Spleen (tissue), 11 donors: ENCODE data around the gene DNAJC17. TPM values are rescaled to one million over a fixed set of nuclear protein-coding genes. Genes with fewer than 3 reads are reported as not detected.

ENCODE experiments used
- DNase-seq: peaks from one replicate; pipeline ENCODE4 v3.0.0-alpha.2; 2020
- H3K27ac ChIP-seq, 8 donors: fragments of 200-600 bp; sonication (generic) in 7 of 8; 1 replicate in 4 of 8; 2 replicates in 4 of 8; pipeline versions ENCODE4 v1.5.0 to v1.8.0; 2016 to 2021; ENCODE audit warnings: inconsistent platforms in 4 of 8, mild to moderate bottlenecking in 4 of 8, moderate library complexity in 1 of 8
- H3K27me3 ChIP-seq, 7 donors: fragments of 200-600 bp; sonication (generic) in 6 of 7; replicated peaks in 1 of 7; 1 replicate in 4 of 7; 2 replicates in 3 of 7; pipeline versions ENCODE4 v1.5.0 to v1.8.0; 2016 to 2021; ENCODE audit warnings: inconsistent platforms in 3 of 7, mild to moderate bottlenecking in 1 of 7
- H3K36me3 ChIP-seq, 6 donors: fragments of 200-600 bp; sonication (generic) in 5 of 6; 1 replicate in 4 of 6; 2 replicates in 2 of 6; pipeline versions ENCODE4 v1.5.0 to v1.8.0; 2016 to 2021; ENCODE audit warnings: inconsistent platforms in 2 of 6
- H3K4me1 ChIP-seq, 6 donors: fragments of 200-600 bp; sonication (generic) in 5 of 6; 1 replicate in 3 of 6; 2 replicates in 3 of 6; pipeline versions ENCODE4 v1.5.0 to v1.8.0; 2016 to 2021; ENCODE audit warnings: inconsistent platforms in 3 of 6
- H3K4me3 ChIP-seq, 8 donors: fragments of 200-600 bp; sonication (generic) in 7 of 8; 1 replicate in 4 of 8; 2 replicates in 4 of 8; pipeline versions ENCODE4 v1.5.0 to v1.8.0; 2016 to 2021; ENCODE audit warnings: inconsistent platforms in 4 of 8, mild to moderate bottlenecking in 4 of 8, moderate library complexity in 2 of 8
- H3K9me3 ChIP-seq, 8 donors: fragments of 200-600 bp; sonication (generic) in 7 of 8; 1 replicate in 4 of 8; 2 replicates in 4 of 8; pipeline versions ENCODE4 v1.5.0 to v1.8.0; 2016 to 2021; ENCODE audit warnings: inconsistent platforms in 4 of 8
- CTCF ChIP-seq, 11 experiments: fragments of 200-600 bp in 7 of 11; fragments of 450-650 bp in 4 of 11; sonication (generic) in 4 of 11; IDR thresholded peaks in 8 of 11; conservative IDR thresholded peaks in 3 of 11; 1 replicate in 7 of 11; 2 replicates in 4 of 11; pipeline versions ENCODE4 v1.4.0 to v1.8.0; 2016 to 2021; ENCODE audit warnings: antibody characterized with exemption in 11 of 11, inconsistent platforms in 4 of 11, mild to moderate bottlenecking in 1 of 11
- POLR2A ChIP-seq, 3 donors: fragments of 450-650 bp; IDR thresholded peaks; one replicate each; pipeline ENCODE4 v1.5.1; 2017; ENCODE audit warnings: antibody characterized with exemption in 3 of 3, mild to moderate bottlenecking in 1 of 3
- POLR2AphosphoS5 ChIP-seq, 3 donors: sonication (generic); formaldehyde crosslinking; IDR thresholded peaks; one replicate each; pipeline ENCODE4 v1.5.1; 2017; ENCODE audit warnings: antibody characterized with exemption in 3 of 3
- WGBS, 5 donors: extraction: QIAGEN DNeasy Blood & Tissue Kit in 3 of 5; methylation state at CpG; one replicate each; pipeline versions ENCODE4 v1.1.5 to v1.1.7; 2013 to 2018; 5-methylcytosine and 5-hydroxymethylcytosine counted together
- intact Hi-C: fragments of 100-400 bp; cut with DNase I; formaldehyde crosslinking; loops from one replicate; pipeline ENCODE4 v1.15.0; 2023; ENCODE audit warnings: low total_unique reads
- polyA plus RNA-seq, 3 donors: library from polyadenylated mRNA; stranded (reverse); fragments of 200-250 nt; gene quantifications; one replicate each; pipeline ENCODE4 v1.2.1, GENCODE V29; 2013
- total RNA-seq, 7 donors: library from RNA; depleted of rRNA in 3 of 7; stranded (reverse); fragments of >200 nt in 3 of 7; fragmentation: NEBNext Ultra II Directional in 4 of 7; extraction: Animal tissue kit (Norgen Biotek cat#: 25700) in 4 of 7; gene quantifications; one replicate each; pipeline versions ENCODE4 v1.1.0 to v1.2.1, GENCODE V29; 2016 to 2021
- donor health status: healthy with polysubstance abuse.
- donor health status: DM: no; HTN: no; CAD: no; lungs with moderate emphysema.
- donor health status: DM: no; HTN: no; CAD: no.
- donor health status: Bipolar disorder and iron deficiency.
- donor health status: healthy.
- donor health status: DM: no; HTN: no; CAD: no.
- donor health status: DM: yes; HTN: yes; CAD: no.

The DNAJC17 gene
- total and polyA plus RNA-seq, 10 donors, result 16.2 to 61.5 (median 44.7) TPM

DNA sequence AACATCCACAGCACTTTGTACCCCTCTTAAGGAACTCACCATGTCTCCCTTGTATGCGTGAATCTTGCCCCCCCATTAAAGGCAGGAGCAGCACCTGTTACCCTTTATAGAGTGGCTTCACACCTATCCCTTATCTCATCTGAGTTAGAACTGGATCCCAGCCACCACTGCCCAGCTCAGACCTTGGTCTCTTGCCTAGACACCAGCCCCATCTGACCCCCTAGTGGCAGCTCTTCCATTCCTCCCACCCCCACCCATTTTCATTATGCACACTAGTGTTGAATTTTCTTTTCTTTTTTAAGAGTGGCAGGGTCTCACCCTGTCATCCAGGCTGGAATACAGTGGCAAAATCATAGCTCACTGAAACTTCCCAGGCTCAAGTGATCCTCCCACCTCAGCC, 3.6 kb downstream of the DNAJC17 start:
- Histone ChIP-seq H3K4me1 (peaks cover 12 to 49% (median 39%) of the 10 kb centered on the region in 6 donors), H3K27ac (no peak overlapping the region), H3K27me3 (no peaks in the 10 kb centered on the region), H3K9me3 (no peaks in the 10 kb centered on the region), H3K36me3 (peaks cover 0 to 45% (median 3%) of the 10 kb centered on the region in 6 donors), H3K4me3 (no peak overlapping the region)
- no peak for DNase-seq
- intact Hi-C loops, result no loop called here
- TF ChIP-seq POLR2AphosphoS5 (IDR thresholded peaks at IDR 0.05), result no peak
- TF ChIP-seq POLR2A (IDR thresholded peaks at IDR 0.05), result no peak
- no peak for TF ChIP-seq CTCF (IDR thresholded peaks at IDR 0.05 in 8 of 11, conservative IDR thresholded peaks at IDR 0.05 in 3 of 11)
- WGBS, 5 donors, result 87 to 100% (median 95%) methylated on average over 1 of the region's 1 CpG

DNA sequence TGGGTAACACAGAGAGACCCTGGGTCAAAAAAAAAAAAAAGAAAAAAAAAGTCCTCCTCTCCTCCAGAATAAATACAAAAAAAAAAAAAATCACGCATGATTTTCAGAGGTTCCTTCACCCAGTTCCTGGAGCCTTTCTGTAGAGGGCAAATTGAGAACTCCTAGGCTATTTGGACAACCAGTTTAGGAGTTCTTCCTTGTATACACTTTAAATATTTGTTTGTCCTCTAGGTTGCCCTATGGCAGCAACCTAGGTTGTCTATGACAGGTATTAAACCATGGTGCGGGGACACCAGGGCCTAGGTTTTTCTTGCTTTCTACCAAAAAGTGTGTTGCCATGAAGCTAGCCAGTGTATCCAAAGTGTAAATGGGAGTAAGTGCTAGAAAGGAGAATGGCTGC, 4.2 kb downstream of the DNAJC17 start:
- peaks cover 11 to 43% (median 33%) of the 10 kb centered on the region in 6 donors for H3K4me1 ChIP-seq
- no peak overlapping the region for H3K27ac ChIP-seq
- TF ChIP-seq POLR2A (IDR thresholded peaks at IDR 0.05), result no peak
- TF ChIP-seq POLR2AphosphoS5 (IDR thresholded peaks at IDR 0.05), result no peak
- TF ChIP-seq CTCF (IDR thresholded peaks at IDR 0.05 in 8 of 11, conservative IDR thresholded peaks at IDR 0.05 in 3 of 11), result no peak
- H3K4me3 ChIP-seq, result no peak overlapping the region
- H3K27me3 ChIP-seq, result no peaks in the 10 kb centered on the region
- H3K36me3 ChIP-seq, result peaks cover 0 to 51% (median 5%) of the 10 kb centered on the region in 6 donors
- WGBS, 5 donors, result 93 to 99% (median 95%) methylated on average over 2 of the region's 2 CpGs
- no peaks in the 10 kb centered on the region for H3K9me3 ChIP-seq
- DNase-seq, result no peak
- intact Hi-C loops, result no loop called here

- 89 to 96% (median 92%) methylated on average over 3 of the region's 3 CpGs for WGBS, 5 donors
- no peak overlapping the region for H3K4me3 ChIP-seq
- no peaks in the 10 kb centered on the region for H3K9me3 ChIP-seq
- no peak for TF ChIP-seq POLR2A (IDR thresholded peaks at IDR 0.05)
- DNase-seq, result no peak
- H3K27me3 ChIP-seq, result no peaks in the 10 kb centered on the region
- peaks cover 0 to 54% (median 7%) of the 10 kb centered on the region in 6 donors for H3K36me3 ChIP-seq
- H3K27ac ChIP-seq, result no peak overlapping the region
- intact Hi-C loops, result no loop called here
- peaks cover 0 to 44% (median 24%) of the 10 kb centered on the region in 6 donors for H3K4me1 ChIP-seq
Observed at GRCh38 chr15:40799523-40799922, 7.8 kb downstream of the DNAJC17 start.

DNA sequence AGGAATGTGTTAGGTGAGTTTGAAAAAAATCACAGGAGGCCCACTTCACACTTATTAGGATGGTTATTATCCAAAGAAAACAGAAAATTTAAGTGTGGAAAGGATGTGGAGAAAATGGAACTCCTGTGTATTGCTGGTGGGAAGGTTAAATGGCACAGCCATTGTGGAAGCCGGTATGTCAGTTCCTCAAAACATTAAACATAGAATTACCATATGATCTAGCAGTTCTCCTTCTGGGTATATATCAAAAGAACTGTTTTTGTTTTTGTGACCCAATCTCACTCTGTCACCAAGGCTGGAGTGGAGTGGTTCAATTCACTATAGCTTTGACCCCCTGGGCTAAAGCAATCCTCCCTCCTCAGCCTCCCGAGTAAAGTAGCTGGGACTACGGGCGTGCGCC, 10.8 kb downstream of the DNAJC17 start:
- 81 to 91% (median 88%) methylated on average over 5 of the region's 5 CpGs for WGBS, 5 donors
- Histone ChIP-seq H3K27ac (peak overlapping the region in 2 of 8 donors; percentile 50 to 57), H3K9me3 (no peaks in the 10 kb centered on the region), H3K4me3 (no peak overlapping the region), H3K27me3 (no peaks in the 10 kb centered on the region), H3K4me1 (peaks cover 0 to 40% (median 19%) of the 10 kb centered on the region in 6 donors), H3K36me3 (peaks cover 0 to 40% (median 9%) of the 10 kb centered on the region in 6 donors)
- no peak for DNase-seq
- intact Hi-C loops, result no loop called here
- TF ChIP-seq POLR2A (IDR thresholded peaks at IDR 0.05) (no peak), POLR2AphosphoS5 (IDR thresholded peaks at IDR 0.05) (no peak), CTCF (IDR thresholded peaks at IDR 0.05 in 8 of 11, conservative IDR thresholded peaks at IDR 0.05 in 3 of 11) (no peak)

DNA sequence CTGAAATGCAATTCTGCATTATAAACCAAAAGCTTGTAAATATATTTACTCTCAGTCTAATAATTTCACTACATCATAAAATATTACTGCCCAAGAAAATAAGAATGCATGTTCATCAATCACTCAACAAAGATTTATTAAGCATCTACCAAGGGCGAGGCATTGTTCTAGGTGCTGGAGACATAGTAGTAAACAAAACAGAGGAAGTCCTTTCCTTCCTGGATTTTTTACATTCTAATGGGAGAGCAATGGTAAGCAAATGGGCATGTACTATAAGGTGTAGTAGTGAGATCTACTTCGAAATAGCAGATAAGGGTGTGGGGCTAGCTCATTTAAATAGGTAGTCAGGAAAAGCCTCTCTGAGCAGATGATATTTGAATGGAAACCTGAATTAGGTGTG, 11.2 kb downstream of the DNAJC17 start:
- TF ChIP-seq POLR2AphosphoS5 (IDR thresholded peaks at IDR 0.05) (no peak), CTCF (IDR thresholded peaks at IDR 0.05 in 8 of 11, conservative IDR thresholded peaks at IDR 0.05 in 3 of 11) (no peak), POLR2A (IDR thresholded peaks at IDR 0.05) (no peak)
- Histone ChIP-seq H3K27me3 (no peaks in the 10 kb centered on the region), H3K4me1 (peaks cover 0 to 40% (median 19%) of the 10 kb centered on the region in 6 donors), H3K36me3 (peaks cover 0 to 40% (median 10%) of the 10 kb centered on the region in 6 donors), H3K9me3 (no peaks in the 10 kb centered on the region), H3K27ac (peak overlapping the region in 2 of 8 donors; percentile 50 to 57), H3K4me3 (no peak overlapping the region)
- DNase-seq, result no peak
- intact Hi-C loops, result no loop called here
- 66 to 83% (median 73%) methylated on average over 2 of the region's 2 CpGs for WGBS, 5 donors
